Glutamatergic neuron (in vitro differentiated cells): ENCODE measurements around the gene ADAMTS9. TPM values are rescaled to one million over a fixed set of nuclear protein-coding genes. Genes with fewer than 3 reads are reported as not detected.
A peak's percentile ranks its signal among the peaks of the same experiment; 100 is the strongest.

ENCODE experiments used
- DNase-seq: peaks from one replicate; pipeline ENCODE4 v3.0.0; 2022
- H3K27ac Mint-ChIP-seq: one replicate; pipeline ENCODE4 v1.8.0; 2020; ENCODE audit warnings: mild to moderate bottlenecking, mixed read lengths, inconsistent platforms; ENCODE audit not compliant: unreplicated experiment
- H3K27me3 Mint-ChIP-seq: one replicate; pipeline ENCODE4 v1.8.0; 2020; ENCODE audit warnings: mild to moderate bottlenecking, moderate library complexity, mixed read lengths, inconsistent platforms; ENCODE audit not compliant: unreplicated experiment
- H3K36me3 Mint-ChIP-seq: one replicate; pipeline ENCODE4 v1.8.0; 2020; ENCODE audit warnings: mild to moderate bottlenecking, mixed read lengths, inconsistent platforms; ENCODE audit not compliant: unreplicated experiment
- H3K4me1 Mint-ChIP-seq: one replicate; pipeline ENCODE4 v1.8.0; 2020; ENCODE audit warnings: mild to moderate bottlenecking, low read depth, mixed read lengths, inconsistent platforms; ENCODE audit not compliant: unreplicated experiment
- H3K4me3 Mint-ChIP-seq: one replicate; pipeline ENCODE4 v1.8.0; 2020; ENCODE audit warnings: mild to moderate bottlenecking, mixed read lengths, inconsistent platforms; ENCODE audit not compliant: unreplicated experiment
- H3K9me3 Mint-ChIP-seq: one replicate; pipeline ENCODE4 v1.8.0; 2020; ENCODE audit warnings: mild to moderate bottlenecking, moderate library complexity, mixed read lengths, inconsistent platforms; ENCODE audit not compliant: unreplicated experiment
- CTCF ChIP-seq: fragments of 200-600 bp; sonication (generic); IDR thresholded peaks from one replicate; pipeline ENCODE4 v1.5.0; 2021; ENCODE audit not compliant: partially characterized antibody, unreplicated experiment
- total RNA-seq: library from RNA; stranded (reverse); fragmentation: NEBNext Ultra II Directional; extraction: Animal tissue kit (Norgen Biotek cat#: 25700); gene quantifications from one replicate; pipeline ENCODE4 v1.2.1, GENCODE V29; 2021; ENCODE audit not compliant: unreplicated experiment

The ADAMTS9 gene
- total RNA-seq, 1 donor from 2014 or later = 2.3 TPM

- Mint-ChIP-seq H3K27me3 (peaks cover 3% of the 10 kb centered on the region), H3K36me3 (peaks cover 5% of the 10 kb centered on the region), H3K4me1 (peaks cover 20% of the 10 kb centered on the region), H3K9me3 (peaks cover 4% of the 10 kb centered on the region), H3K27ac (no peak overlapping the region), H3K4me3 (no peak overlapping the region)
- no peak for TF ChIP-seq CTCF
- no peak for DNase-seq
Observed at GRCh38 chr3:64726414-64727090, 38.8 kb upstream of the ADAMTS9 start.

- Mint-ChIP-seq H3K36me3 (no peaks in the 10 kb centered on the region), H3K4me1 (no peaks in the 10 kb centered on the region), H3K4me3 (no peak overlapping the region), H3K9me3 (no peaks in the 10 kb centered on the region), H3K27ac (no peak overlapping the region), H3K27me3 (no peaks in the 10 kb centered on the region)
- TF ChIP-seq CTCF = no peak
- no peak for DNase-seq
Observed at GRCh38 chr3:64718976-64719375, 31.2 kb upstream of the ADAMTS9 start.

GRCh38 chr3:64717872-64718613 lies 30.2 kb upstream of the ADAMTS9 start:
- Mint-ChIP-seq H3K4me1 (no peaks in the 10 kb centered on the region), H3K27me3 (no peaks in the 10 kb centered on the region), H3K27ac (no peak overlapping the region), H3K9me3 (no peaks in the 10 kb centered on the region), H3K4me3 (no peak overlapping the region), H3K36me3 (no peaks in the 10 kb centered on the region)
- DNase-seq = no peak
- peak; percentile 80 for TF ChIP-seq CTCF

- Mint-ChIP-seq H3K4me3 (no peak overlapping the region), H3K27me3 (no peaks in the 10 kb centered on the region), H3K4me1 (no peaks in the 10 kb centered on the region), H3K9me3 (no peaks in the 10 kb centered on the region), H3K36me3 (no peaks in the 10 kb centered on the region), H3K27ac (no peak overlapping the region)
- no peak for DNase-seq
- no peak for TF ChIP-seq CTCF
Observed at GRCh38 chr3:64717411-64717810, 29.6 kb upstream of the ADAMTS9 start.

- no peak for TF ChIP-seq CTCF
- no peaks in the 10 kb centered on the region for H3K36me3 Mint-ChIP-seq
- no peak overlapping the region for H3K4me3 Mint-ChIP-seq
- H3K27me3 Mint-ChIP-seq = no peaks in the 10 kb centered on the region
- H3K27ac Mint-ChIP-seq = no peak overlapping the region
- H3K9me3 Mint-ChIP-seq = no peaks in the 10 kb centered on the region
- no peak for DNase-seq
- H3K4me1 Mint-ChIP-seq = no peaks in the 10 kb centered on the region
Observed at GRCh38 chr3:64716110-64716710, 28.4 kb upstream of the ADAMTS9 start.
